Measurements from ENCODE around the gene DMD. TPM values are rescaled to one million over a fixed set of nuclear protein-coding genes. Genes with fewer than 3 reads are reported as not detected.

The DMD gene
- polyA plus RNA-seq, 3 donors = 0.23 TPM; not detected in 2

GRCh38 chrX:32010212-32010611 is 1201.1 kb downstream of the DMD start:
- Histone ChIP-seq H3K4me2 (replicated peaks; ENCODE audit: extremely low read depth, low read length, poor library complexity, severe bottlenecking) (no peak overlapping the region), H2AFZ (ENCODE audit: insufficient read depth, low read depth, low read length, poor library complexity, severe bottlenecking) (no peak overlapping the region), H3K79me2 (ENCODE audit: insufficient read depth, low read length) (no peaks in the 10 kb centered on the region), H3K4me3 (replicated peaks in 1 of 3; ENCODE audit: low read depth in 2 of 3, low read length in 3 of 3) (no peak overlapping the region), H3K27me3 (ENCODE audit: control insufficient read depth in 2 of 2, insufficient read depth in 2 of 2, low read length in 2 of 2) (no peaks in the 10 kb centered on the region), H3K9ac (ENCODE audit: insufficient read depth, low read length, poor library complexity, severe bottlenecking) (no peak overlapping the region), H3K27ac (ENCODE audit: low read depth in 1 of 2, low read length in 2 of 2) (no peak overlapping the region), H3K9me3 (replicated peaks in 1 of 2; ENCODE audit: control insufficient read depth in 1 of 2, insufficient read depth in 1 of 2, low read length in 2 of 2) (no peaks in the 10 kb centered on the region), H4K20me1 (ENCODE audit: insufficient read depth, low read length) (no peaks in the 10 kb centered on the region), H3K36me3 (replicated peaks in 1 of 2; ENCODE audit: control insufficient read depth in 1 of 2, insufficient read depth in 2 of 2, low read length in 2 of 2) (no peaks in the 10 kb centered on the region), H3K4me1 (ENCODE audit: control insufficient read depth in 1 of 2, insufficient read depth in 2 of 2, low read length in 2 of 2) (no peaks in the 10 kb centered on the region)
- H3K36me3 Mint-ChIP-seq = no peaks in the 10 kb centered on the region
- 89% methylated on average over 2 of the region's 4 CpGs for WGBS (ENCODE audit: insufficient coverage)
- no peak for DNase-seq
- peaks cover 0 to 1% (median 0%) of the 10 kb centered on the region in 3 donors for H3K27me3 Mint-ChIP-seq (ENCODE audit: low read depth in 3 of 3)
- peaks cover 0 to 7% (median 0%) of the 10 kb centered on the region in 7 donors for H3K9me3 Mint-ChIP-seq
- H3K4me1 Mint-ChIP-seq = no peaks in the 10 kb centered on the region
- no peak overlapping the region for H3K4me3 Mint-ChIP-seq
- TF ChIP-seq CTCF (IDR thresholded peaks at IDR 0.05) = no peak
- intact Hi-C loops (cut with micrococcal nuclease) = no loop called here
- peak overlapping the region in 1 of 7 donors; percentile 47 for H3K27ac Mint-ChIP-seq

- H3K4me1 ChIP-seq (ENCODE audit: control insufficient read depth in 1 of 2, insufficient read depth in 2 of 2, low read length in 2 of 2) = no peaks in the 10 kb centered on the region
- TF ChIP-seq CTCF (IDR thresholded peaks at IDR 0.05) = no peak
Measured at GRCh38 chrX:31993637-31994036, 1217.7 kb downstream of the DMD start.

More at GRCh38 chrX:31993637-31994036, 1217.7 kb downstream of the DMD start:
- no peak for DNase-seq
- H3K4me3 Mint-ChIP-seq = no peak overlapping the region
- no peak overlapping the region for H3K27ac Mint-ChIP-seq
- H3K36me3 ChIP-seq (replicated peaks in 1 of 2; ENCODE audit: control insufficient read depth in 1 of 2, insufficient read depth in 2 of 2, low read length in 2 of 2) = no peaks in the 10 kb centered on the region
- no peak overlapping the region for H3K9ac ChIP-seq (ENCODE audit: insufficient read depth, low read length, poor library complexity, severe bottlenecking)
- H3K4me1 Mint-ChIP-seq = no peaks in the 10 kb centered on the region
- H4K20me1 ChIP-seq (ENCODE audit: insufficient read depth, low read length) = no peaks in the 10 kb centered on the region
- no peaks in the 10 kb centered on the region for H3K27me3 Mint-ChIP-seq (ENCODE audit: low read depth in 3 of 3)
- H3K9me3 Mint-ChIP-seq = peaks cover 0 to 3% (median 0%) of the 10 kb centered on the region in 7 donors
- peaks cover 0 to 3% of the 10 kb centered on the region in 2 donors for H3K9me3 ChIP-seq (replicated peaks in 1 of 2; ENCODE audit: control insufficient read depth in 1 of 2, insufficient read depth in 1 of 2, low read length in 2 of 2)
- H3K4me3 ChIP-seq (replicated peaks in 1 of 3; ENCODE audit: low read depth in 2 of 3, low read length in 3 of 3) = no peak overlapping the region
- no peak overlapping the region for H2AFZ ChIP-seq (ENCODE audit: insufficient read depth, low read depth, low read length, poor library complexity, severe bottlenecking)
- H3K27me3 ChIP-seq (ENCODE audit: control insufficient read depth in 2 of 2, insufficient read depth in 2 of 2, low read length in 2 of 2) = no peaks in the 10 kb centered on the region
- H3K27ac ChIP-seq (ENCODE audit: low read depth in 1 of 2, low read length in 2 of 2) = no peak overlapping the region
- WGBS (ENCODE audit: insufficient coverage) = 83% methylated on average over 1 of the region's 4 CpGs
- H3K36me3 Mint-ChIP-seq = no peaks in the 10 kb centered on the region
- H3K79me2 ChIP-seq (ENCODE audit: insufficient read depth, low read length) = no peaks in the 10 kb centered on the region
- no peak overlapping the region for H3K4me2 ChIP-seq (replicated peaks; ENCODE audit: extremely low read depth, low read length, poor library complexity, severe bottlenecking)
- intact Hi-C loops (cut with micrococcal nuclease) = no loop called here

All from CD14-positive monocyte (primary cell).